ENCODE results near the gene CXCR1.
"Not testable (repeated sequence)": the region's sequence is repeated elsewhere in the genome, so short reads cannot be mapped to it uniquely, and the experiment has no call there.

CXCR1 gene

DNA sequence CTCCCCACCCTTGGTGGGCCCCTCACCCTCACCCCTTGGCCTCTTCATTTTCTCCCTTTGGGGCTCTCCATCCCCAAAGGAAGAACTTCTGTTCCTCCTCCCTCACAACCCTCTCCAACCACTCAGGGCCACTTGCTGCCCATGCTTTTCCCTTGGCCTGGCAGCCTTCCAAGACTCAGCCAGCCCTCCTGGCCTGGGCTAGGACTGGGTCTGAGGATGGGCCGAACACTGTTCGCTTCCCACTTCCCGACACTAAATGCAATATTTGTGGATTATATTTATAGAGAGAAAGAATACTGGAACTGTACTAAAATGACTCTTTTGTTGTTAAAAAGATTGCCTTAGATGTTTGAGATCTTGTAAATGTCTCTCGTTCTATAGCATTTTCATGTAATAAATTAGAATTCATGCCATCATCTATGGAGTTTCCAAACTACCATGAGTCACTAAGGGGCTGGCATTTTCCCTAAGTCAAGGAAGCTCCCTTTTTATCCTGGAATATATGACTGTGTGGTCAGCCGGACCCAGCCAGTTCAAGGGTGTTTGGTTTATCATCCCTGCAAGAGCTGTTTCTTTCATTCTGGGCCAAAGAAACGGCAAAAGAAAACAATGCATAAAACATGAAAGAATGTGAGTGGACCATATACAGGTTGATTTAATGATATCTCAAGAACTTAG lies 37.2 kb downstream of the CXCR1 start:
- no peak for TF ChIP-seq CTCF (IDR thresholded peaks at IDR 0.05; ENCODE audit: low read depth, low read length, missing control alignments)
- no peak overlapping the region for H3K4me3 ChIP-seq (replicated peaks; ENCODE audit: low read depth, low read length)
- no peak for DNase-seq (ENCODE audit: extremely low read depth, low read depth)

GRCh38 chr2:218128781-218129457 lies 37.8 kb downstream of the CXCR1 start:
- no peak for TF ChIP-seq CTCF (IDR thresholded peaks at IDR 0.05; ENCODE audit: low read depth, low read length, missing control alignments)
- DNase-seq (ENCODE audit: extremely low read depth, low read depth) = no peak
- H3K4me3 ChIP-seq (replicated peaks; ENCODE audit: low read depth, low read length) = no peak overlapping the region

DNA sequence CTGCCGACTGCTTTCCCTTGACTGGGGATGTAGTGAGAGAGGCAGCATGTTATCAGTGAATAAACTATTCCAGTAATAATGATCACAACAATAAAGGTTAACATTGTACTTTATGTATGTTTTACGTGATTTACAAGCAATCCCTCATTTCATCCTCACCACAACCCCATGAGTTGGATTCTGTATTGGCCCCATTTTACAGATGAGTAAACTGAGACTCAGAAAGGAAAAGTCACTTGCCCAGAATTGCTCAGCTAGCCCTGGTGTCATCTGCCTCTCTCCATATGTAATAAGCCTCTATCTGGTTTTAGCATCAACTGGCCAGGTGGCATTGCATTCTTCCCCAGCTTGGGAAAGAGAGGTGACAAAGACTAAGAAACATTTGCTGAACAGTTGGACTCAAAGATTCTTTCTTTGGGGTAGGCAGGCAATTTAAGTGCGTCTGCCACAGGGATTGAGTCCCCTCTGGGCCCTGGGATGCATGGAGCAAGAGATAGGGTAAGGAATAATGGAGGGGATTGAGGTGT lies 38.8 kb downstream of the CXCR1 start:
- TF ChIP-seq CTCF (IDR thresholded peaks at IDR 0.05; ENCODE audit: low read depth, low read length, missing control alignments) = no peak
- no peak for DNase-seq (ENCODE audit: extremely low read depth, low read depth)
- H3K4me3 ChIP-seq (replicated peaks; ENCODE audit: low read depth, low read length) = no peak overlapping the region

GRCh38 chr2:218125626-218126080 lies 41.1 kb downstream of the CXCR1 start, which contains the start of gene CXCR2:
Gene CXCR2, plus strand, starts transcription at chr2:218126028. Its CDS starts 8,774 bp downstream, at chr2:218134802.
- no peak for DNase-seq (ENCODE audit: extremely low read depth, low read depth)
- no peak within 1 kb of the TSS for H3K4me3 ChIP-seq (replicated peaks; ENCODE audit: low read depth, low read length)

DNA sequence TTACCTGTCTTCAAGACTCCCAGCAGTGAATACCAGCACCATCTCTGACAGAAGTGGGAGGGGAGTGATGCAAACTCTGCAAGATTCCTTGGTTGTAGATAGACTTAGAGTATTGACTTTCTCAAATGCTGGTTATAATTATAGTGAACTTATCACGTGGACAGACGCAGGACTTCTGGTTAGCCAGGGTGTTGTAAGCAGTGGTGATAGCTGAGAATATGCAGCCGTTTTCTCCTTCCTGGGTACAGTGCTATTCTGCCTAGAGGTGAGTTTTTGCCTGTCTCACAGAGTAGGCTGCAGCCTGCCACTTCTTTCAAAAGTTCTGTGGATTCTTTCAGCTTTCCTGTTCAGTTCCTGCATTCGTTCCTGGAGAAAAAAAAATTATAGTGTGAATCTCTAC lies 41.7 kb downstream of the CXCR1 start:
- no peak for DNase-seq (ENCODE audit: extremely low read depth, low read depth)
- H3K4me3 ChIP-seq (replicated peaks; ENCODE audit: low read depth, low read length) = no peak overlapping the region
- no peak for TF ChIP-seq CTCF (IDR thresholded peaks at IDR 0.05; ENCODE audit: low read depth, low read length, missing control alignments)

More at GRCh38 chr2:218125626-218126080, 41.1 kb downstream of the CXCR1 start, which contains the start of gene CXCR2:
- TF ChIP-seq CTCF (IDR thresholded peaks at IDR 0.05; ENCODE audit: low read depth, low read length, missing control alignments) = no peak

DNA sequence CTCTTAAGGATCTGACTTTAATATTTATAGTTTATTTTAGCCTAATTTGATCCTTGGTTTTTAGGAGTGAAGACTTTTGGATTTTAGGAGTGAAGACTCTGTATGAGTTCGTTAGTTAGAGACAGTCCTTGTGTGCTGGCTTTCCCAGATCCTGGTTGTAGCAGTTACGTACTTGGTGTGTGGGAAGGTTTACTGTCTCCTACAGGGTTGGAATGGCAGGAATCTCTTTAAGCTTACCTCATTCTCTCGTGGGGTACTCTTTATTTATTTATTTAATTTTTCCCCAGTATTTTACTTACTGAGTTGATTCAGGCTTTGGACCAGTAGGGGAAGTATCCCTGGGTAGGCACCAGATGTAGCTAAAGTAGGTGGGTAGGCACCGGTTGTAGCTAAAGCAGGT lies 42.8 kb downstream of the CXCR1 start:
- H3K4me3 ChIP-seq (replicated peaks; ENCODE audit: low read depth, low read length) = no peak overlapping the region
- TF ChIP-seq CTCF (IDR thresholded peaks at IDR 0.05; ENCODE audit: low read depth, low read length, missing control alignments) = no peak
- DNase-seq (ENCODE audit: extremely low read depth, low read depth) = no peak

DNA sequence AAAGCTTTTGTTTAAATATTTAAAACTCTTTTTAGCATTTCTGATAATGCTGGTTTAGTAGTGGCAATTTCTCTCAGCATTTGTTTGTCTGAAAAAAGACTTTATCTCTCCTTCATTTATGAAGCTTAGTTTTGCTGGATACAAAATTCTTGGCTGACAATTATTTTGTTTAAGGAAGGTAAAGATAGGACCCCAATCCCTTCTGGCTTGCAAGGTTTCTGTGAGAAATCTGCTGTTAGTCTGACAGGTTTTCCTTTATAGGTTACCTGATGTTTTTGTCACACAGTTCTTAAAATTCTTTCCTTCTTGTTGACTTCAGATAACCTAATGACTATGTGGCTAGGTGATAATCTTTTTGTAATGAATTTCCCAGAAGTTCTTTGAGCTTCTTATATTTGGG lies 44.5 kb downstream of the CXCR1 start:
- H3K4me3 ChIP-seq (replicated peaks; ENCODE audit: low read depth, low read length); DNase-seq (ENCODE audit: extremely low read depth, low read depth): not testable (repeated sequence)

DNA sequence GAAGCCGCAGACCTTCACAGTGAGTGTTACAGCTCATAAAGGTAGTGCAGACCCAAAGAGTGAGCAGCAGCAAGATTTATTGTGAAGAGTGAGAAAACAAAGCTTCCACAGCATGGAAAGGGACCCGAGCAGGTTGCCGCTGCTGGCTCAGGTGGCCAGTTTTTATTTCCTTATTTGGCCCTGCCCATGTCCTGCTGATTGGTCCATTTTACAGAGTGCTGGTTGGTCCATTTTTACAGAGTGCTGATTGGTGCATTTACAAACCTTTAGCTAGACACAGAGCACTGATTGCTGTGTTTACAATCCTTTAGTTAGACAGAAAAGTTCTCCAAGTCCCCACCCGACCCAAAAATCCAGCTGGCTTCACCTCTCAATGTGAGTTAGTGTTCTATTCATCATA lies 45.0 kb downstream of the CXCR1 start:
- DNase-seq (ENCODE audit: extremely low read depth, low read depth); H3K4me3 ChIP-seq (replicated peaks; ENCODE audit: low read depth, low read length): not testable (repeated sequence)
